Bone marrow (tissue), 2 donors: ENCODE results near the gene ZBTB7C.

Experiments
- DNase-seq, 2 donors: peaks; one replicate each; lab custom pipeline; 2025; lab: John Stamatoyannopoulos, UW

The ZBTB7C gene

GRCh38 chr18:48058486-48058885 is 350.7 kb downstream of the ZBTB7C start:
- no peak for DNase-seq

GRCh38 chr18:48057018-48057417 is 352.2 kb downstream of the ZBTB7C start:
- DNase-seq, result no peak

GRCh38 chr18:48055351-48055750 is 353.8 kb downstream of the ZBTB7C start:
- no peak for DNase-seq

GRCh38 chr18:48053881-48054816 is 355.0 kb downstream of the ZBTB7C start:
- DNase-seq, result no peak

- DNase-seq, result no peak
Measured at GRCh38 chr18:48052842-48053241, 356.3 kb downstream of the ZBTB7C start.

- no peak for DNase-seq
Measured at GRCh38 chr18:48051945-48052840, 357.0 kb downstream of the ZBTB7C start.

- no peak for DNase-seq
Measured at GRCh38 chr18:48050176-48050575, 359.0 kb downstream of the ZBTB7C start.

- no peak for DNase-seq
Measured at GRCh38 chr18:48049757-48050156, 359.4 kb downstream of the ZBTB7C start.

GRCh38 chr18:48048251-48048650 is 360.9 kb downstream of the ZBTB7C start:
- DNase-seq, result no peak

GRCh38 chr18:48046843-48047242 is 362.3 kb downstream of the ZBTB7C start:
- no peak for DNase-seq

GRCh38 chr18:48045744-48046143 is 363.4 kb downstream of the ZBTB7C start:
- no peak for DNase-seq

GRCh38 chr18:48044944-48045343 is 364.2 kb downstream of the ZBTB7C start:
- DNase-seq, result no peak

- DNase-seq, result no peak
Measured at GRCh38 chr18:48043166-48043565, 366.0 kb downstream of the ZBTB7C start.

GRCh38 chr18:48042431-48042830 is 366.8 kb downstream of the ZBTB7C start:
- DNase-seq, result no peak

GRCh38 chr18:48040457-48041110 is 368.6 kb downstream of the ZBTB7C start:
- DNase-seq, result no peak

GRCh38 chr18:48039769-48040215 is 369.4 kb downstream of the ZBTB7C start:
- DNase-seq, result no peak

GRCh38 chr18:48038636-48039035 is 370.5 kb downstream of the ZBTB7C start:
- DNase-seq, result no peak

GRCh38 chr18:48037481-48038271 is 371.5 kb downstream of the ZBTB7C start:
- no peak for DNase-seq

GRCh38 chr18:48036641-48037421 is 372.4 kb downstream of the ZBTB7C start:
- DNase-seq, result no peak

- no peak for DNase-seq
Measured at GRCh38 chr18:48036226-48036625, 373.0 kb downstream of the ZBTB7C start.

- DNase-seq, result no peak
Measured at GRCh38 chr18:48035556-48035860, 373.7 kb downstream of the ZBTB7C start.
